WTC11 (cell line): ENCODE results near the gene SNX30. TPM values are rescaled to one million over a fixed set of nuclear protein-coding genes. Genes with fewer than 3 reads are reported as not detected.

Source experiments
- ATAC-seq: fragments of 200-7000 bp; cut with Tn5 transposase; 2 replicates; pipeline ENCODE4 v1.10.0; 2021; ENCODE audit warnings: mild to moderate bottlenecking, moderate library complexity
- CTCF ChIA-PET: fragments of 300-600 bp; sonication (Branson Sonifier 250); formaldehyde crosslinking; loops from one replicate; lab custom pipeline; 2021; ENCODE audit warnings: antibody characterized with exemption; lab: Charles Lee
- POLR2A ChIA-PET: fragments of 350-600 bp; sonication (Branson Sonifier 250); formaldehyde crosslinking; loops from one replicate; lab custom pipeline; 2021; ENCODE audit warnings: antibody characterized with exemption; lab: Charles Lee
- DNase-seq: peaks from one replicate; pipeline ENCODE4 v3.0.0; 2021; ENCODE audit warnings: low spot score
- H3K27ac Mint-ChIP-seq: 2 replicates; pipeline ENCODE4 v1.8.0; 2021; ENCODE audit warnings: mixed read lengths
- H3K27me3 Mint-ChIP-seq: 2 replicates; pipeline ENCODE4 v1.8.0; 2021; ENCODE audit warnings: low read depth, mild to moderate bottlenecking, moderate library complexity, mixed read lengths
- H3K36me3 Mint-ChIP-seq: 2 replicates; pipeline ENCODE4 v1.8.0; 2021; ENCODE audit warnings: mixed read lengths
- H3K4me1 Mint-ChIP-seq: 2 replicates; pipeline ENCODE4 v1.8.0; 2022; ENCODE audit warnings: mixed read lengths
- H3K4me3 Mint-ChIP-seq: 2 replicates; pipeline ENCODE4 v1.8.0; 2021; ENCODE audit warnings: mild to moderate bottlenecking, moderate library complexity, mixed read lengths
- H3K9me3 Mint-ChIP-seq: 2 replicates; pipeline ENCODE4 v1.8.0; 2021; ENCODE audit warnings: mixed read lengths
- ATF1 ChIP-seq: sonication (generic); formaldehyde crosslinking; IDR thresholded peaks from 2 replicates; pipeline ENCODE4 v1.8.1; 2023; ENCODE audit warnings: mild to moderate bottlenecking, moderate library complexity, missing genetic modification reagents
- CBFB ChIP-seq: sonication (generic); formaldehyde crosslinking; IDR thresholded peaks from 2 replicates; pipeline ENCODE4 v1.8.1; 2022; ENCODE audit warnings: mild to moderate bottlenecking, low read depth, missing genetic modification reagents
- CDX4 ChIP-seq: fragments of 250-450 bp; sonication (Bioruptor Pico); IDR thresholded peaks from 2 replicates; pipeline ENCODE4 v1.9.0; 2021; ENCODE audit warnings: moderate library complexity, mild to moderate bottlenecking, inconsistent platforms, borderline replicate concordance
- CREB1 ChIP-seq: sonication (generic); formaldehyde crosslinking; IDR thresholded peaks from 2 replicates; pipeline ENCODE4 v1.8.0; 2023; ENCODE audit warnings: mild to moderate bottlenecking, missing genetic modification reagents
- ERG ChIP-seq: fragments of 250-450 bp; sonication (Bioruptor Pico); IDR thresholded peaks from 2 replicates; pipeline ENCODE4 v1.8.0; 2021; ENCODE audit warnings: mild to moderate bottlenecking
- ETV6 ChIP-seq: sonication (generic); formaldehyde crosslinking; IDR thresholded peaks from 2 replicates; pipeline ENCODE4 v1.8.1; 2022; ENCODE audit warnings: mild to moderate bottlenecking, missing genetic modification reagents
- IRF1 ChIP-seq: sonication (generic); formaldehyde crosslinking; IDR thresholded peaks from 2 replicates; pipeline ENCODE4 v1.8.0; 2023; ENCODE audit warnings: missing genetic modification reagents
- NFATC4 ChIP-seq: fragments of 250-450 bp; sonication (Bioruptor Pico); IDR thresholded peaks from 2 replicates; pipeline ENCODE4 v1.9.0; 2021; ENCODE audit warnings: mild to moderate bottlenecking
- PRDM15 ChIP-seq: sonication (generic); formaldehyde crosslinking; IDR thresholded peaks from 2 replicates; pipeline ENCODE4 v1.8.0; 2022; ENCODE audit warnings: missing genetic modification reagents
- PRRX2 ChIP-seq: fragments of 250-450 bp; sonication (Bioruptor Pico); IDR thresholded peaks from 2 replicates; pipeline ENCODE4 v1.8.0; 2021; ENCODE audit warnings: mild to moderate bottlenecking
- SOX15 ChIP-seq: fragments of 250-450 bp; sonication (Bioruptor Pico); IDR thresholded peaks from 2 replicates; pipeline ENCODE4 v1.9.0; 2021; ENCODE audit warnings: mild to moderate bottlenecking
- SP1 ChIP-seq: sonication (generic); formaldehyde crosslinking; conservative IDR thresholded peaks from 2 replicates; pipeline ENCODE4 v1.8.1; 2022; ENCODE audit warnings: missing genetic modification reagents
- TCF7 ChIP-seq: sonication (generic); formaldehyde crosslinking; IDR thresholded peaks from 2 replicates; pipeline ENCODE4 v1.8.0; 2022; ENCODE audit warnings: mild to moderate bottlenecking, low read depth, missing genetic modification reagents, moderate library complexity
- USF1 ChIP-seq: sonication (generic); formaldehyde crosslinking; IDR thresholded peaks from 2 replicates; pipeline ENCODE4 v1.8.0; 2022; ENCODE audit warnings: mild to moderate bottlenecking, missing genetic modification reagents
- ZBTB43 ChIP-seq: sonication (generic); formaldehyde crosslinking; IDR thresholded peaks from 2 replicates; pipeline ENCODE4 v1.8.1; 2023; ENCODE audit warnings: mild to moderate bottlenecking, missing genetic modification reagents
- ZNF219 ChIP-seq: sonication (generic); formaldehyde crosslinking; IDR thresholded peaks from 2 replicates; pipeline ENCODE4 v1.8.0; 2023; ENCODE audit warnings: missing genetic modification reagents, mild to moderate bottlenecking, borderline replicate concordance
- ZNF396 ChIP-seq: fragments of 250-450 bp; sonication (Bioruptor Pico); IDR thresholded peaks from 2 replicates; pipeline ENCODE4 v1.8.0; 2021; ENCODE audit warnings: mild to moderate bottlenecking, moderate library complexity, borderline replicate concordance
- ZNF425 ChIP-seq: fragments of 250-450 bp; sonication (Bioruptor Pico); conservative IDR thresholded peaks from 2 replicates; pipeline ENCODE4 v1.9.0; 2021; ENCODE audit warnings: mild to moderate bottlenecking
- total RNA-seq: library from RNA; stranded (reverse); gene quantifications from 3 replicates; pipeline ENCODE4 v1.2.3, GENCODE V29; 2021

SNX30 gene
- total RNA-seq, 1 experiment from 2014 or later: 13.4 TPM

- TF ChIP-seq ERG (CRISPR knock-in tag) (no peak), NFATC4 (CRISPR knock-in tag) (no peak), ZNF396 (CRISPR knock-in tag) (no peak), PRDM15 (CRISPR knock-in tag) (no peak), ZBTB43 (CRISPR knock-in tag) (no peak)
- TF ChIP-seq, all 79 proteins: peak for 0
Measured at GRCh38 chr9:112757282-112757883, 6.8 kb downstream of the SNX30 start (continued).

- Mint-ChIP-seq H3K27me3 (no peaks in the 10 kb centered on the region), H3K4me1 (peaks cover 10% of the 10 kb centered on the region), H3K9me3 (no peaks in the 10 kb centered on the region), H3K27ac (no peak overlapping the region), H3K4me3 (no peak overlapping the region), H3K36me3 (no peaks in the 10 kb centered on the region)
- ChIA-PET CTCF (no interaction called here), POLR2A (no interaction called here)
- TF ChIP-seq PRDM15 (CRISPR knock-in tag): peak; percentile 51
- no peak for TF ChIP-seq SOX15 (CRISPR knock-in tag)
- TF ChIP-seq ETV6 (CRISPR knock-in tag): no peak
- ATAC-seq (no peak), DNase-seq (no peak)
Measured at GRCh38 chr9:112757940-112758339, 7.4 kb downstream of the SNX30 start.

- no peak for ATAC-seq
- peaks cover 15% of the 10 kb centered on the region for H3K4me1 Mint-ChIP-seq
- no peak overlapping the region for H3K27ac Mint-ChIP-seq
- TF ChIP-seq CDX4 (CRISPR knock-in tag): no peak
- TF ChIP-seq ATF1: no peak
- no peak for TF ChIP-seq ZNF219 (CRISPR knock-in tag)
- no peak for TF ChIP-seq ZNF425 (CRISPR knock-in tag)
- no peak for TF ChIP-seq CREB1 (CRISPR knock-in tag)
- TF ChIP-seq IRF1: no peak
- no peak for TF ChIP-seq CBFB (CRISPR knock-in tag)
- TF ChIP-seq PRRX2 (CRISPR knock-in tag): no peak
- TF ChIP-seq TCF7 (CRISPR knock-in tag): no peak
- TF ChIP-seq USF1 (CRISPR knock-in tag): no peak
- TF ChIP-seq SP1 (CRISPR knock-in tag): no peak
- no peaks in the 10 kb centered on the region for H3K27me3 Mint-ChIP-seq
- H3K4me3 Mint-ChIP-seq: no peak overlapping the region
- no peaks in the 10 kb centered on the region for H3K36me3 Mint-ChIP-seq
- CTCF ChIA-PET: no interaction called here
- H3K9me3 Mint-ChIP-seq: no peaks in the 10 kb centered on the region
- POLR2A ChIA-PET: no interaction called here
- DNase-seq: no peak
Measured at GRCh38 chr9:112760821-112761220, 10.3 kb downstream of the SNX30 start.
